GM18907 (cell line): Measurements from ENCODE around the gene SLC16A6.
"Not testable (repeated sequence)": the region's sequence is repeated elsewhere in the genome, so short reads cannot be mapped to it uniquely, and the experiment has no call there.

ENCODE experiments used
- ATAC-seq: cut with Tn5 transposase; IDR thresholded peaks from one replicate; pipeline ENCODE4 v1.9.1; 2021; ENCODE audit warnings: mild to moderate bottlenecking, moderate library complexity; ENCODE audit not compliant: unreplicated experiment

Gene SLC16A6

GRCh38 chr17:68290955-68291835 is at the start of gene SLC16A6, which contains the start of gene ARSG:
TSS of gene SLC16A6 (minus strand) at chr17:68291127. CDS start at chr17:68278320, 12,807 bp downstream.
TSS of gene ARSG (plus strand) at chr17:68291495. CDS start at chr17:68307494, 15,999 bp downstream.
- peak; percentile 55 for ATAC-seq

- ATAC-seq = no peak
Observed at GRCh38 chr17:68334393-68334792, 43.5 kb upstream of the SLC16A6 start.

GRCh38 chr17:68331932-68332331 is 41.0 kb upstream of the SLC16A6 start:
- not testable (repeated sequence) for ATAC-seq

GRCh38 chr17:68329331-68329730 is 38.4 kb upstream of the SLC16A6 start:
- ATAC-seq = no peak

- no peak for ATAC-seq
Observed at GRCh38 chr17:68328676-68329075, 37.7 kb upstream of the SLC16A6 start.

- no peak for ATAC-seq
Observed at GRCh38 chr17:68327823-68328557, 37.1 kb upstream of the SLC16A6 start.

- no peak for ATAC-seq
Observed at GRCh38 chr17:68326681-68327080, 35.8 kb upstream of the SLC16A6 start.

GRCh38 chr17:68325961-68326360 is 35.0 kb upstream of the SLC16A6 start:
- ATAC-seq = no peak

- ATAC-seq = no peak
Observed at GRCh38 chr17:68324654-68325336, 33.9 kb upstream of the SLC16A6 start.

- ATAC-seq = no peak
Observed at GRCh38 chr17:68324114-68324513, 33.2 kb upstream of the SLC16A6 start.

- ATAC-seq = no peak
Observed at GRCh38 chr17:68322630-68323029, 31.7 kb upstream of the SLC16A6 start.

GRCh38 chr17:68321556-68321954 is 30.6 kb upstream of the SLC16A6 start:
- no peak for ATAC-seq

- no peak for ATAC-seq
Observed at GRCh38 chr17:68320943-68321555, 30.1 kb upstream of the SLC16A6 start.

GRCh38 chr17:68320311-68320865 is 29.5 kb upstream of the SLC16A6 start:
- ATAC-seq = no peak

- peak; percentile 68 for ATAC-seq
Observed at GRCh38 chr17:68319410-68320162, 28.7 kb upstream of the SLC16A6 start.

GRCh38 chr17:68318103-68318991 is 27.4 kb upstream of the SLC16A6 start:
- no peak for ATAC-seq

- ATAC-seq = no peak
Observed at GRCh38 chr17:68317458-68317857, 26.5 kb upstream of the SLC16A6 start.

- ATAC-seq = no peak
Observed at GRCh38 chr17:68315930-68316329, 25.0 kb upstream of the SLC16A6 start.
